Measurements from ENCODE around the gene ZDHHC22.

The ZDHHC22 gene

GRCh38 chr14:77151245-77151644 is 9.7 kb upstream of the ZDHHC22 start:
- CTCF ChIA-PET: interaction anchor here (0.6 to 6.3 kb wide), 18 partner anchors 9 to 313 kb away, joined by 3 to 59 read pairs (median 3); partner anchors contain the start of gene ZDHHC22
- H3K4me1 ChIP-seq (ENCODE audit: control extremely low read depth in 1 of 4, control insufficient read depth in 4 of 4, insufficient read depth in 4 of 4, low read length in 3 of 4): no peaks in the 10 kb centered on the region
- no peaks in the 10 kb centered on the region for H3K36me3 ChIP-seq (ENCODE audit: control insufficient read depth in 4 of 4, insufficient read depth in 4 of 4, low read length in 3 of 4)
- POLR2A ChIA-PET: no interaction called here
- no peak overlapping the region for H3K27ac ChIP-seq (ENCODE audit: insufficient read depth in 1 of 2, low read depth in 1 of 2, low read length in 2 of 2, poor library complexity in 1 of 2, severe bottlenecking in 2 of 2)
- H3K9me3 ChIP-seq (ENCODE audit: control extremely low read depth in 1 of 5, control insufficient read depth in 4 of 5, insufficient read depth in 2 of 5, low read depth in 1 of 5, low read length in 4 of 5): peaks cover 0 to 3% (median 0%) of the 10 kb centered on the region in 5 experiments
- no peak overlapping the region for H3K4me3 ChIP-seq (ENCODE audit: control insufficient read depth in 1 of 7, extremely low read depth in 1 of 7, insufficient read depth in 4 of 7, low read depth in 2 of 7, low read length in 6 of 7)
- peak in 2 of 3 donors; percentile 41 to 43 for DNase-seq
- H3K27me3 ChIP-seq (replicated peaks in 2 of 5; ENCODE audit: control insufficient read depth in 4 of 5, insufficient read depth in 5 of 5, low read length in 4 of 5): peaks cover 2 to 19% (median 15%) of the 10 kb centered on the region in 5 experiments
- 20% methylated on average over 1 of the region's 5 CpGs for WGBS (ENCODE audit: insufficient coverage)

- Histone ChIP-seq H3K4me1 (ENCODE audit: control extremely low read depth in 1 of 4, control insufficient read depth in 4 of 4, insufficient read depth in 4 of 4, low read length in 3 of 4) (no peaks in the 10 kb centered on the region), H3K4me3 (ENCODE audit: control insufficient read depth in 1 of 7, extremely low read depth in 1 of 7, insufficient read depth in 4 of 7, low read depth in 2 of 7, low read length in 6 of 7) (no peak overlapping the region), H3K27ac (ENCODE audit: insufficient read depth in 1 of 2, low read depth in 1 of 2, low read length in 2 of 2, poor library complexity in 1 of 2, severe bottlenecking in 2 of 2) (no peak overlapping the region), H3K9me3 (ENCODE audit: control extremely low read depth in 1 of 5, control insufficient read depth in 4 of 5, insufficient read depth in 2 of 5, low read depth in 1 of 5, low read length in 4 of 5) (peaks cover 0 to 2% (median 0%) of the 10 kb centered on the region in 5 experiments), H3K36me3 (ENCODE audit: control insufficient read depth in 4 of 4, insufficient read depth in 4 of 4, low read length in 3 of 4) (no peaks in the 10 kb centered on the region), H3K27me3 (replicated peaks in 2 of 5; ENCODE audit: control insufficient read depth in 4 of 5, insufficient read depth in 5 of 5, low read length in 4 of 5) (peaks cover 0 to 38% (median 33%) of the 10 kb centered on the region in 5 experiments)
- WGBS (ENCODE audit: insufficient coverage): 82% methylated on average over 4 of the region's 8 CpGs
- CTCF ChIA-PET: interaction anchor here (0.5 to 6.3 kb wide), 8 partner anchors 6 to 192 kb away, joined by 3 to 58 read pairs (median 4); partner anchors contain the start of gene ZDHHC22
- POLR2A ChIA-PET: no interaction called here
- no peak for DNase-seq
These were observed 7.1 kb upstream of the ZDHHC22 start for GRCh38 chr14:77148510-77149231.

GRCh38 chr14:77145975-77146740 is 4.6 kb upstream of the ZDHHC22 start:
- Histone ChIP-seq H3K4me1 (ENCODE audit: control extremely low read depth in 1 of 4, control insufficient read depth in 4 of 4, insufficient read depth in 4 of 4, low read length in 3 of 4) (peaks cover 0 to 13% (median 10%) of the 10 kb centered on the region in 4 experiments), H3K36me3 (ENCODE audit: control insufficient read depth in 4 of 4, insufficient read depth in 4 of 4, low read length in 3 of 4) (no peaks in the 10 kb centered on the region), H3K9me3 (ENCODE audit: control extremely low read depth in 1 of 5, control insufficient read depth in 4 of 5, insufficient read depth in 2 of 5, low read depth in 1 of 5, low read length in 4 of 5) (peaks cover 0 to 2% (median 0%) of the 10 kb centered on the region in 5 experiments), H3K4me3 (ENCODE audit: control insufficient read depth in 1 of 7, extremely low read depth in 1 of 7, insufficient read depth in 4 of 7, low read depth in 2 of 7, low read length in 6 of 7) (no peak overlapping the region), H3K27me3 (replicated peaks in 2 of 5; ENCODE audit: control insufficient read depth in 4 of 5, insufficient read depth in 5 of 5, low read length in 4 of 5) (peaks cover 0 to 64% (median 52%) of the 10 kb centered on the region in 5 experiments), H3K27ac (ENCODE audit: insufficient read depth in 1 of 2, low read depth in 1 of 2, low read length in 2 of 2, poor library complexity in 1 of 2, severe bottlenecking in 2 of 2) (no peak overlapping the region)
- DNase-seq: no peak
- POLR2A ChIA-PET: no interaction called here
- CTCF ChIA-PET: interaction anchor here (0.6 to 4.7 kb wide), 4 partner anchors 12 to 572 kb away, joined by 3 to 28 read pairs (median 4); no protein-coding TSS in a partner anchor
- WGBS (ENCODE audit: insufficient coverage): 16% methylated on average over 7 of the region's 10 CpGs

- Histone ChIP-seq H3K27ac (ENCODE audit: insufficient read depth in 1 of 2, low read depth in 1 of 2, low read length in 2 of 2, poor library complexity in 1 of 2, severe bottlenecking in 2 of 2) (no peak overlapping the region), H3K9me3 (ENCODE audit: control extremely low read depth in 1 of 5, control insufficient read depth in 4 of 5, insufficient read depth in 2 of 5, low read depth in 1 of 5, low read length in 4 of 5) (peaks cover 0 to 2% (median 0%) of the 10 kb centered on the region in 5 experiments), H3K36me3 (ENCODE audit: control insufficient read depth in 4 of 4, insufficient read depth in 4 of 4, low read length in 3 of 4) (no peaks in the 10 kb centered on the region), H3K4me3 (ENCODE audit: control insufficient read depth in 1 of 7, extremely low read depth in 1 of 7, insufficient read depth in 4 of 7, low read depth in 2 of 7, low read length in 6 of 7) (no peak overlapping the region), H3K4me1 (ENCODE audit: control extremely low read depth in 1 of 4, control insufficient read depth in 4 of 4, insufficient read depth in 4 of 4, low read length in 3 of 4) (peaks cover 0 to 29% (median 25%) of the 10 kb centered on the region in 4 experiments), H3K27me3 (replicated peaks in 2 of 5; ENCODE audit: control insufficient read depth in 4 of 5, insufficient read depth in 5 of 5, low read length in 4 of 5) (peaks cover 0 to 79% (median 63%) of the 10 kb centered on the region in 5 experiments)
- 79% methylated on average over 3 of the region's 4 CpGs for WGBS (ENCODE audit: insufficient coverage)
- DNase-seq: peak in 1 of 3 donors; percentile 30
- CTCF ChIA-PET: interaction anchor here (1.3 to 6.7 kb wide), 5 partner anchors 7 to 159 kb away, joined by 3 to 58 read pairs (median 6); no protein-coding TSS in a partner anchor
- POLR2A ChIA-PET: no interaction called here
These were observed 3.0 kb upstream of the ZDHHC22 start for GRCh38 chr14:77144412-77145115.

- H3K4me3 ChIP-seq (ENCODE audit: control insufficient read depth in 1 of 7, extremely low read depth in 1 of 7, insufficient read depth in 4 of 7, low read depth in 2 of 7, low read length in 6 of 7): no peak overlapping the region
- DNase-seq: peak in 1 of 3 donors; percentile 44
- peaks cover 0 to 94% (median 66%) of the 10 kb centered on the region in 5 experiments for H3K27me3 ChIP-seq (replicated peaks in 2 of 5; ENCODE audit: control insufficient read depth in 4 of 5, insufficient read depth in 5 of 5, low read length in 4 of 5)
- POLR2A ChIA-PET: no interaction called here
- CTCF ChIA-PET: interaction anchor here (0.6 to 6.7 kb wide), 10 partner anchors 8 to 331 kb away, joined by 3 to 58 read pairs (median 4); no protein-coding TSS in a partner anchor
- H3K4me1 ChIP-seq (ENCODE audit: control extremely low read depth in 1 of 4, control insufficient read depth in 4 of 4, insufficient read depth in 4 of 4, low read length in 3 of 4): peaks cover 0 to 34% (median 30%) of the 10 kb centered on the region in 4 experiments
- no peaks in the 10 kb centered on the region for H3K36me3 ChIP-seq (ENCODE audit: control insufficient read depth in 4 of 4, insufficient read depth in 4 of 4, low read length in 3 of 4)
- WGBS (ENCODE audit: insufficient coverage): 11% methylated on average over 3 of the region's 4 CpGs
- peaks cover 0 to 2% (median 0%) of the 10 kb centered on the region in 5 experiments for H3K9me3 ChIP-seq (ENCODE audit: control extremely low read depth in 1 of 5, control insufficient read depth in 4 of 5, insufficient read depth in 2 of 5, low read depth in 1 of 5, low read length in 4 of 5)
- no peak overlapping the region for H3K27ac ChIP-seq (ENCODE audit: insufficient read depth in 1 of 2, low read depth in 1 of 2, low read length in 2 of 2, poor library complexity in 1 of 2, severe bottlenecking in 2 of 2)
These were observed 1.5 kb upstream of the ZDHHC22 start for GRCh38 chr14:77143071-77143470.

- Histone ChIP-seq H3K4me1 (ENCODE audit: control extremely low read depth in 1 of 4, control insufficient read depth in 4 of 4, insufficient read depth in 4 of 4, low read length in 3 of 4) (peaks cover 0 to 34% (median 30%) of the 10 kb centered on the region in 4 experiments), H3K27ac (ENCODE audit: insufficient read depth in 1 of 2, low read depth in 1 of 2, low read length in 2 of 2, poor library complexity in 1 of 2, severe bottlenecking in 2 of 2) (no peak overlapping the region), H3K27me3 (replicated peaks in 2 of 5; ENCODE audit: control insufficient read depth in 4 of 5, insufficient read depth in 5 of 5, low read length in 4 of 5) (peaks cover 0 to 97% (median 70%) of the 10 kb centered on the region in 5 experiments), H3K4me3 (ENCODE audit: control insufficient read depth in 1 of 7, extremely low read depth in 1 of 7, insufficient read depth in 4 of 7, low read depth in 2 of 7, low read length in 6 of 7) (peak overlapping the region in 2 of 7 experiments; percentile 19 to 71), H3K9me3 (ENCODE audit: control extremely low read depth in 1 of 5, control insufficient read depth in 4 of 5, insufficient read depth in 2 of 5, low read depth in 1 of 5, low read length in 4 of 5) (no peaks in the 10 kb centered on the region), H3K36me3 (ENCODE audit: control insufficient read depth in 4 of 4, insufficient read depth in 4 of 4, low read length in 3 of 4) (no peaks in the 10 kb centered on the region)
- ChIA-PET POLR2A (no interaction called here), CTCF (interaction anchor here (0.6 to 6.7 kb wide), 11 partner anchors 8 to 332 kb away, joined by 3 to 58 read pairs (median 4); no protein-coding TSS in a partner anchor)
- WGBS (ENCODE audit: insufficient coverage): 14% methylated on average over 5 of the region's 9 CpGs
- no peak for DNase-seq
These were observed 612 bp upstream of the ZDHHC22 start for GRCh38 chr14:77142005-77142800.
